Esophagus muscularis mucosa (tissue), 4 donors: ENCODE measurements around the gene GALNT2. TPM values are rescaled to one million over a fixed set of nuclear protein-coding genes. Genes with fewer than 3 reads are reported as not detected.

ENCODE experiments used
- DNase-seq: peaks from one replicate; pipeline ENCODE4 v3.0.0-alpha.2; 2017; ENCODE audit errors: extremely low spot score
- H3K27ac ChIP-seq, 4 donors: fragments of 200-600 bp; sonication (generic); replicated peaks in 1 of 4; 1 replicate in 3 of 4; 2 replicates in 1 of 4; pipeline ENCODE4 v1.5.1; 2016 to 2019; ENCODE audit warnings: mild to moderate bottlenecking in 1 of 4
- H3K27me3 ChIP-seq, 4 donors: fragments of 200-600 bp; sonication (generic); one replicate each; pipeline versions ENCODE4 v1.5.1 to v1.6.0; 2016 to 2019
- H3K36me3 ChIP-seq, 4 donors: fragments of 200-600 bp; sonication (generic); one replicate each; pipeline ENCODE4 v1.5.1; 2016 to 2019
- H3K4me1 ChIP-seq, 4 donors: fragments of 200-600 bp; sonication (generic); one replicate each; pipeline ENCODE4 v1.5.1; 2016 to 2019
- H3K4me3 ChIP-seq, 4 donors: fragments of 200-600 bp; sonication (generic); 1 replicate in 2 of 4; 2 replicates in 2 of 4; pipeline ENCODE4 v1.5.1; 2016 to 2019; ENCODE audit warnings: mild to moderate bottlenecking in 4 of 4, moderate library complexity in 1 of 4
- H3K9me3 ChIP-seq, 4 donors: fragments of 200-600 bp; sonication (generic); 1 replicate in 3 of 4; 2 replicates in 1 of 4; pipeline ENCODE4 v1.5.1; 2016 to 2019
- EP300 ChIP-seq: sonication (generic); formaldehyde crosslinking; IDR thresholded peaks from one replicate; pipeline ENCODE4 v1.6.1; 2017; ENCODE audit warnings: antibody characterized with exemption
- POLR2A ChIP-seq: fragments of 450-650 bp; IDR thresholded peaks from one replicate; pipeline ENCODE4 v1.6.1; 2017; ENCODE audit warnings: antibody characterized with exemption, moderate library complexity, mild to moderate bottlenecking, low read depth
- POLR2AphosphoS5 ChIP-seq, 2 donors: sonication (generic); formaldehyde crosslinking; IDR thresholded peaks; one replicate each; pipeline ENCODE4 v1.6.1; 2017; ENCODE audit warnings: antibody characterized with exemption in 2 of 2
- WGBS: methylation state at CpG from one replicate; pipeline ENCODE4 v1.1.5; 2018; 5-methylcytosine and 5-hydroxymethylcytosine counted together
- intact Hi-C: fragments of 100-400 bp; cut with DNase I; formaldehyde crosslinking; loops from one replicate; pipeline ENCODE4 v1.15.1; 2023
- total RNA-seq, 4 donors: library from RNA; depleted of rRNA; stranded (reverse); fragments of >200 nt; gene quantifications; one replicate each; pipeline versions ENCODE4 v1.1.0 to v1.2.1, GENCODE V29; 2016
- TF ChIP-seq, protein P1 (sequence below), 3 experiments: fragments of 200-600 bp in 2 of 3; fragments of 450-650 bp in 1 of 3; sonication (generic) in 2 of 3; IDR thresholded peaks; one replicate each; pipeline ENCODE4 v1.5.1; 2017 to 2019; ENCODE audit warnings: antibody characterized with exemption in 3 of 3, mild to moderate bottlenecking in 2 of 3, moderate library complexity in 1 of 3

GALNT2 gene
- total RNA-seq, 4 donors from 2014 or later = 89.6 to 145 (median 129) TPM

DNA sequence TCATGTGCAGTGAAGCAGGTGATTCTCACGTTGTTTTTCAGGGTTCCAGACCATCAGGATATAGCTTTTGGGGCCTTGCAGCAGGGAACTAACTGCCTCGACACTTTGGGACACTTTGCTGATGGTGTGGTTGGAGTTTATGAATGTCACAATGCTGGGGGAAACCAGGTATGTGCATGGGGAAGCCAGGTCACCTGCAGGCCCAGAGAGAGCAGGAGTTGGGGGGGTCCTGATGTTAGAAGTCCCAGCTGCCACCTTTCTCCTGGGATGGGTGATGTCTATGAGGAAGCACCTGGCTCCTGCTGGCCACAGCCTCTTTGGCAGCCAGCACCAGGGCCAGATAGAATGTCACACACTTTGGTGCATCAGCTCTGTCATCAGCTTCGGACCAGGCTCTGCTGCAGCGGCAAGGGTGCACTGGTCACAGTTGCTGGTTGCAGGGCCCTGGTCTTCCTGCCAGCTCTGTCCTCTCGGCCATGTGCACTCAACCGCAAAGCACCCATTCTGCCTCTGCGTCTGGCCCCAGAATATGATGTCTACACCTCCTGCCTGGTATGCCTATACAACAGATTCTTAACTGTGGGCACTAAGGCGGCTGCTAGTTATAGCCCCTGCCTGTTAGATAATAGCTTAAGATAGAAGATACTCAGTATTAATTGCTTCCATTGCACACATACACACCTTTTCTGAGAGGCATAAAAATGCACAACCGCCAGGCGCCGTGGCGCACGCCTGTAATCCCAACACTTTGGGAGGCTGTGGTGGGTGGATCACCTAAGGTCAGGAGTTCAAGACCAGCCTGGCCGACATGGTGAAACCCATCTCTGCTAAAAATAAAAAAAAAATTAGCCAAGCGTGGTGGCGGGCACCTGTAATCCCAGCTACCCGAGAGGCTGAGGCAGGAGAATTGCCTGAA lies 198.4 kb downstream of the GALNT2 start:
- no peak overlapping the region for H3K27ac ChIP-seq
- intact Hi-C loops = no loop called here
- no peak for DNase-seq
- no peaks in the 10 kb centered on the region for H3K27me3 ChIP-seq
- no peak overlapping the region for H3K4me3 ChIP-seq
- peaks cover 44 to 79% (median 70%) of the 10 kb centered on the region in 4 donors for H3K36me3 ChIP-seq
- H3K9me3 ChIP-seq = no peaks in the 10 kb centered on the region
- TF ChIP-seq EP300 = no peak
- TF ChIP-seq, protein P1, sequence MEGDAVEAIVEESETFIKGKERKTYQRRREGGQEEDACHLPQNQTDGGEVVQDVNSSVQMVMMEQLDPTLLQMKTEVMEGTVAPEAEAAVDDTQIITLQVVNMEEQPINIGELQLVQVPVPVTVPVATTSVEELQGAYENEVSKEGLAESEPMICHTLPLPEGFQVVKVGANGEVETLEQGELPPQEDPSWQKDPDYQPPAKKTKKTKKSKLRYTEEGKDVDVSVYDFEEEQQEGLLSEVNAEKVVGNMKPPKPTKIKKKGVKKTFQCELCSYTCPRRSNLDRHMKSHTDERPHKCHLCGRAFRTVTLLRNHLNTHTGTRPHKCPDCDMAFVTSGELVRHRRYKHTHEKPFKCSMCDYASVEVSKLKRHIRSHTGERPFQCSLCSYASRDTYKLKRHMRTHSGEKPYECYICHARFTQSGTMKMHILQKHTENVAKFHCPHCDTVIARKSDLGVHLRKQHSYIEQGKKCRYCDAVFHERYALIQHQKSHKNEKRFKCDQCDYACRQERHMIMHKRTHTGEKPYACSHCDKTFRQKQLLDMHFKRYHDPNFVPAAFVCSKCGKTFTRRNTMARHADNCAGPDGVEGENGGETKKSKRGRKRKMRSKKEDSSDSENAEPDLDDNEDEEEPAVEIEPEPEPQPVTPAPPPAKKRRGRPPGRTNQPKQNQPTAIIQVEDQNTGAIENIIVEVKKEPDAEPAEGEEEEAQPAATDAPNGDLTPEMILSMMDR (IDR thresholded peaks at IDR 0.05) = no peak
- no peak for TF ChIP-seq POLR2A
- TF ChIP-seq POLR2AphosphoS5 (IDR thresholded peaks at IDR 0.05) = no peak
- H3K4me1 ChIP-seq = peaks cover 16 to 28% (median 24%) of the 10 kb centered on the region in 4 donors
- 94% methylated on average over 17 of the region's 17 CpGs for whole genome bisulfite sequencing

DNA sequence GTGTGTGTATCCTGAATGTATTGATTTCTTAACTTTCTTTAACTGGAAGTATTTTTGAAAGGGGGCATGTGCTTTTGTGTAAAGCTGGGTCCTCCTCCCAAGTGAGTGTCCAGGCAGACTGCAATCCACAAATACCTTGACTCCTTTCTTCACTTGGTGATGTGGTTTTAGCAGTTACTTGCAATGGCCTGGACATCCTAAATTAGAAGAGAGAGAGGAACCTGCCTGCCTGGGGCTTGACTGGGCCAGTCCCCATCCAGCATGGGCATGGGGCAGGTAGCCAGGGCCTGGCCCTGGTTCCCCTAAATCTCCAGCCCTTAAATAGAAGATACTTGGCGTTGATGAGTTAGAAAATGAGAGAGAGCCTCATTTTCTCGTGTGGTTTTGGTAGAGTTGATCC lies 199.4 kb downstream of the GALNT2 start:
- no peak overlapping the region for H3K27ac ChIP-seq
- no peak for TF ChIP-seq POLR2A
- no peak for TF ChIP-seq POLR2AphosphoS5 (IDR thresholded peaks at IDR 0.05)
- TF ChIP-seq, protein P1 (IDR thresholded peaks at IDR 0.05) = no peak
- no peak for TF ChIP-seq EP300

DNA sequence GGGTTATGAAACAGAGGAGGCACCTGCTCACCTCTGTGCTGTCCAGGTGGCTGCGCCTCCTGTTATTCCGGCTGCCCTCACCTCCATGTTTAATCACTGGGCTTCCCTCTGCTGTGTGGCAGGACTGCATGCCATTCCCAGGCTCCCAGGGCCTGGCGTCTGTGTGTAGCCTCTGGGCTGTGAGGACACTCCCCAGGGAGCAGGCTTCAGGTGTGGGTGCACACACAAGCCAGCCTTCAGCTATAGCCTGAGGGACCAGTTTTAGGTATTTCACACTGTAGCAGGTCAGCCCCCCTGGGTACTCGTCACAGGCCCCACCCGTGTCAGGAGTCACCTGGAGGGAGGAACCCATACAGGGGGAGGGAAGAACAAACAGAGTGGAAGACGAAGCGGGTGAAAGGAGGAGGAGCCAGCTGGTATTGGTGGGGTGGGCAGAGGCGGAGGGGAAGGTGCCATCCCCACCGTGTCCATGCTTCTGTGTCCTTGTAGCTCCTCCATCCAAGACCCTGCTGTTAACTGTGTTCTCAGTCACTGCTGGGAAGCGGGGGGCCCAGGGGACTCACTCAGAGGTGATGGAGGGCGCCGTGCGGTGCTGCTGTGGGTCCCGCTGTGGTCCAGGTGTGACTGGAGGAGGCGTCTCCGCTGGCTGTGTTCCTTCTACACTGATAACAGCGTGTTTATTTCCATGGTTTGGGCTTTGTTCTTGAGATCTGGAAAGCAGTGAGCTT lies 200.5 kb downstream of the GALNT2 start:
- H3K27me3 ChIP-seq = no peaks in the 10 kb centered on the region
- TF ChIP-seq POLR2A (no peak), POLR2AphosphoS5 (IDR thresholded peaks at IDR 0.05) (no peak), EP300 (no peak)
- TF ChIP-seq, protein P1 (IDR thresholded peaks at IDR 0.05) = no peak
- H3K4me3 ChIP-seq = no peak overlapping the region
- H3K9me3 ChIP-seq = no peaks in the 10 kb centered on the region
- H3K4me1 ChIP-seq = peaks cover 19 to 40% (median 35%) of the 10 kb centered on the region in 4 donors
- H3K36me3 ChIP-seq = peaks cover 35 to 82% (median 66%) of the 10 kb centered on the region in 4 donors
- DNase-seq = no peak
- no peak overlapping the region for H3K27ac ChIP-seq
- intact Hi-C loops = no loop called here
- 86% methylated on average over 16 of the region's 17 CpGs for WGBS

More for the DNA sequence above, 199.4 kb downstream of the GALNT2 start:
- intact Hi-C loops = no loop called here
- Histone ChIP-seq H3K9me3 (no peaks in the 10 kb centered on the region), H3K4me1 (peaks cover 19 to 37% (median 34%) of the 10 kb centered on the region in 4 donors), H3K4me3 (no peak overlapping the region), H3K36me3 (peaks cover 44 to 82% (median 72%) of the 10 kb centered on the region in 4 donors), H3K27me3 (no peaks in the 10 kb centered on the region)
- 57% methylated on average over 1 of the region's 2 CpGs for WGBS
- DNase-seq = no peak

DNA sequence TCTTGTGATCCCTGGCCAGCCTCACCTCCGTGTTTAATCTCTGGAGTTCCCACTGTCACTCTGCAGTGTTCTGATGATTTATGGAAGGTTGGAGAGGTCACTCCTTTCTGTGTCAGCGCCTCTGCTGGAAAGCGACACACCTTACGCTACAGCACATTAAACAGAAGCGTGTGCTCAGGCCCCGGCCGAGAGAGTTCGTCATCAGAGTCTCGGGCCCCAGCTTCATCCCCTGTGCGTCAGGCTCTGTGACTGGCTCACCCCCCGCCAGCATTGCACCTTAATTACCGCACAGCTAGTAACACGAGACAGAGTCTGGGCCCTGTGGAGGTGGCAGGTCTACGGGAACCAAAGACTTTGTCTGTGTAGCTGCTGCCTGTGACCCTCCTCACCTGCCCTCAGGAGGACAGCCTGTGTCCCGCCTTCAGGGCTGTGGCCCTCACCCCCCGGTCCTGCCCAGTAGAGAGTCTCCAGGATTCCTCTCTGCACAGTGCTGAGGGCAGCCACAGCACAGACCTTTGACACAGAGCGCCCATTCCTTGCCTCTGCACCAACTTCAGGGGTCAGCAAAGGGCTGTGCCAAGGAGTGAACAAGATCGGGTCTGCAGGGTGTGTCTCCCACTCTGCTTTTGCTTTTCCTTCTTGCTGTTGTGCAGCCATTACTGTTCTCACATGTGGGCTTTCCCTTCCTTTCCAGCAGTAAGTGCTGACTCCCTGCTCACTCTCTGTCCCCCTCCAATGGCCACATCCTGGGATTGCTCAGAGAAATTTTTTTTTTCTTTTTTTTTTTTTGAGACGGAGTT lies 201.5 kb downstream of the GALNT2 start:
- H3K9me3 ChIP-seq = no peaks in the 10 kb centered on the region
- no peak overlapping the region for H3K4me3 ChIP-seq
- H3K27ac ChIP-seq = peak overlapping the region in 2 of 4 donors; percentile 7 to 39
- peaks cover 19 to 40% (median 35%) of the 10 kb centered on the region in 4 donors for H3K4me1 ChIP-seq
- WGBS = 75% methylated on average over 15 of the region's 19 CpGs
- DNase-seq = no peak
- intact Hi-C loops = no loop called here
- TF ChIP-seq, protein P1 (IDR thresholded peaks at IDR 0.05) = peak; percentile 40 to 64 (median 54)
- TF ChIP-seq EP300 (no peak), POLR2AphosphoS5 (IDR thresholded peaks at IDR 0.05) (peak in 1 of 2 donors; percentile 7), POLR2A (no peak)
- H3K36me3 ChIP-seq = peaks cover 24 to 75% (median 57%) of the 10 kb centered on the region in 4 donors
- H3K27me3 ChIP-seq = no peaks in the 10 kb centered on the region
